Fibroblast of lung (primary cell): Measurements from ENCODE around the gene INSRR. TPM values are rescaled to one million over a fixed set of nuclear protein-coding genes. Genes with fewer than 3 reads are reported as not detected.

Source experiments
- DNase-seq, 2 donors: peaks; one replicate each; pipeline versions ENCODE4 v3.0.0 to v3.0.0-alpha.2; 2010; ENCODE audit warnings: low read depth in 2 of 2
- H2AFZ ChIP-seq: 2 replicates; pipeline ENCODE4 v1.5.1; 2012; ENCODE audit warnings: low read length, control low read depth, inconsistent platforms
- H3K27ac ChIP-seq: 2 replicates; pipeline ENCODE4 v1.5.1; 2011; ENCODE audit warnings: low read length, control low read depth; ENCODE audit not compliant: insufficient read depth
- H3K27me3 ChIP-seq: 2 replicates; pipeline ENCODE4 v1.5.1; 2011; ENCODE audit warnings: mild to moderate bottlenecking, low read length; ENCODE audit not compliant: control insufficient read depth, insufficient read depth
- H3K36me3 ChIP-seq: 2 replicates; pipeline ENCODE4 v1.5.1; 2011; ENCODE audit warnings: low read length; ENCODE audit not compliant: control insufficient read depth, insufficient read depth
- H3K4me1 ChIP-seq: 2 replicates; pipeline ENCODE4 v1.5.1; 2011; ENCODE audit warnings: low read length; ENCODE audit not compliant: control insufficient read depth, insufficient read depth; ENCODE audit errors: extremely low read depth
- H3K4me2 ChIP-seq: 2 replicates; pipeline ENCODE4 v1.5.1; 2011; ENCODE audit warnings: low read length, control low read depth; ENCODE audit not compliant: insufficient read depth; ENCODE audit errors: extremely low read depth
- H3K4me3 ChIP-seq, 4 experiments: fragments of 200-600 bp in 1 of 4; sonication (generic) in 1 of 4; replicated peaks in 1 of 4; 2 replicates each; pipeline ENCODE4 v1.5.1; 2011 to 2016; ENCODE audit warnings: low read length in 4 of 4, low read depth in 3 of 4, mild to moderate bottlenecking in 3 of 4, control low read depth in 2 of 4, inconsistent platforms in 1 of 4, mixed read lengths in 1 of 4; ENCODE audit not compliant: insufficient read depth in 1 of 4; ENCODE audit errors: control extremely low read depth in 1 of 4
- H3K79me2 ChIP-seq: 2 replicates; pipeline ENCODE4 v1.5.1; 2012; ENCODE audit warnings: mild to moderate bottlenecking, low read length, inconsistent platforms; ENCODE audit not compliant: control insufficient read depth, insufficient read depth
- H3K9ac ChIP-seq: 2 replicates; pipeline ENCODE4 v1.5.1; 2011; ENCODE audit warnings: mild to moderate bottlenecking, low read length, control low read depth; ENCODE audit not compliant: insufficient read depth
- H3K9me3 ChIP-seq: 2 replicates; pipeline ENCODE4 v1.5.1; 2012; ENCODE audit warnings: low read depth, low read length; ENCODE audit not compliant: control insufficient read depth, insufficient read depth
- H4K20me1 ChIP-seq: 2 replicates; pipeline ENCODE4 v1.5.1; 2011; ENCODE audit warnings: low read length; ENCODE audit not compliant: control insufficient read depth, insufficient read depth; ENCODE audit errors: extremely low read depth
- CTCF ChIP-seq, 2 donors: IDR thresholded peaks in 1 of 2; conservative IDR thresholded peaks in 1 of 2; 1 replicate in 1 of 2; 2 replicates in 1 of 2; pipeline ENCODE4 v1.5.1; 2011 to 2012; ENCODE audit warnings: low read length in 2 of 2, control low read depth in 1 of 2, inconsistent platforms in 1 of 2, low read depth in 1 of 2, mild to moderate bottlenecking in 1 of 2
- EZH2 ChIP-seq: IDR thresholded peaks from 2 replicates; pipeline ENCODE4 v1.5.1; 2012; ENCODE audit warnings: low read length, control low read depth, mild to moderate bottlenecking; ENCODE audit errors: missing control alignments
- polyA plus RNA-seq, 2 donors: library from polyadenylated mRNA; depleted of rRNA in 1 of 2; stranded (reverse) in 1 of 2; unstranded in 1 of 2; fragments of >200 nt; gene quantifications; 2 replicates each; pipeline ENCODE4 v1.2.1, GENCODE V29; 2011 to 2012; ENCODE audit warnings: missing spikeins in 1 of 2
- total RNA-seq: library from RNA; depleted of rRNA; stranded (reverse); fragments of >200 nt; gene quantifications from 2 replicates; pipeline ENCODE4 v1.2.1, GENCODE V29; 2014

The INSRR gene
- total and polyA plus RNA-seq, 2 donors (not counting 1 experiment from before 2014, with no cell fraction given), result not detected

GRCh38 chr1:156838972-156839371 is 19.9 kb downstream of the INSRR start:
- DNase-seq, result peak in 1 of 2 donors; percentile 17
- no peaks in the 10 kb centered on the region for H3K79me2 ChIP-seq
- H3K9ac ChIP-seq, result no peak overlapping the region
- H3K4me1 ChIP-seq, result no peaks in the 10 kb centered on the region
- H3K4me3 ChIP-seq, result no peak overlapping the region
- H4K20me1 ChIP-seq, result peaks cover 2% of the 10 kb centered on the region
- H3K27ac ChIP-seq, result no peak overlapping the region
- peaks cover 45% of the 10 kb centered on the region for H3K27me3 ChIP-seq
- TF ChIP-seq CTCF (conservative IDR thresholded peaks at IDR 0.05 in 1 of 2, IDR thresholded peaks at IDR 0.05 in 1 of 2; ENCODE audit: low read depth in 1 of 2, low read length in 2 of 2) (peak; percentile 93 to 96), EZH2 (no peak)
- H3K9me3 ChIP-seq, result no peaks in the 10 kb centered on the region
- H3K4me2 ChIP-seq, result no peak overlapping the region
- H3K36me3 ChIP-seq, result no peaks in the 10 kb centered on the region
- no peak overlapping the region for H2AFZ ChIP-seq

- no peak for DNase-seq
- Histone ChIP-seq H3K36me3 (no peaks in the 10 kb centered on the region), H3K79me2 (no peaks in the 10 kb centered on the region), H4K20me1 (peaks cover 2% of the 10 kb centered on the region), H3K9me3 (no peaks in the 10 kb centered on the region), H3K27ac (no peak overlapping the region), H3K4me1 (no peaks in the 10 kb centered on the region), H2AFZ (no peak overlapping the region), H3K9ac (no peak overlapping the region), H3K27me3 (peaks cover 50% of the 10 kb centered on the region), H3K4me2 (no peak overlapping the region), H3K4me3 (no peak overlapping the region)
- TF ChIP-seq CTCF (conservative IDR thresholded peaks at IDR 0.05 in 1 of 2, IDR thresholded peaks at IDR 0.05 in 1 of 2; ENCODE audit: low read depth in 1 of 2, low read length in 2 of 2), result no peak
- no peak for TF ChIP-seq EZH2
Measured at GRCh38 chr1:156836892-156837291, 22.0 kb downstream of the INSRR start.

- H3K9ac ChIP-seq, result no peak overlapping the region
- TF ChIP-seq CTCF (conservative IDR thresholded peaks at IDR 0.05 in 1 of 2, IDR thresholded peaks at IDR 0.05 in 1 of 2; ENCODE audit: low read depth in 1 of 2, low read length in 2 of 2) (no peak), EZH2 (no peak)
- no peaks in the 10 kb centered on the region for H3K36me3 ChIP-seq
- H3K4me1 ChIP-seq, result no peaks in the 10 kb centered on the region
- H3K27me3 ChIP-seq, result peaks cover 58% of the 10 kb centered on the region
- no peak overlapping the region for H2AFZ ChIP-seq
- DNase-seq, result no peak
- no peaks in the 10 kb centered on the region for H3K9me3 ChIP-seq
- H3K79me2 ChIP-seq, result no peaks in the 10 kb centered on the region
- no peak overlapping the region for H3K27ac ChIP-seq
- no peak overlapping the region for H3K4me3 ChIP-seq
- no peak overlapping the region for H3K4me2 ChIP-seq
- peaks cover 2% of the 10 kb centered on the region for H4K20me1 ChIP-seq
Measured at GRCh38 chr1:156836041-156836654, 22.8 kb downstream of the INSRR start.
